Pericardium fibroblast (primary cell): ENCODE data around the gene TM4SF5. TPM values are rescaled to one million over a fixed set of nuclear protein-coding genes. Genes with fewer than 3 reads are reported as not detected.

ENCODE experiments used
- total RNA-seq: library from RNA; depleted of rRNA; stranded (reverse); fragments of >200 nt; gene quantifications from 2 replicates; pipeline ENCODE4 v1.2.3, GENCODE V29; 2015

Gene TM4SF5
- total RNA-seq: not detected in 2 replicates

DNA sequence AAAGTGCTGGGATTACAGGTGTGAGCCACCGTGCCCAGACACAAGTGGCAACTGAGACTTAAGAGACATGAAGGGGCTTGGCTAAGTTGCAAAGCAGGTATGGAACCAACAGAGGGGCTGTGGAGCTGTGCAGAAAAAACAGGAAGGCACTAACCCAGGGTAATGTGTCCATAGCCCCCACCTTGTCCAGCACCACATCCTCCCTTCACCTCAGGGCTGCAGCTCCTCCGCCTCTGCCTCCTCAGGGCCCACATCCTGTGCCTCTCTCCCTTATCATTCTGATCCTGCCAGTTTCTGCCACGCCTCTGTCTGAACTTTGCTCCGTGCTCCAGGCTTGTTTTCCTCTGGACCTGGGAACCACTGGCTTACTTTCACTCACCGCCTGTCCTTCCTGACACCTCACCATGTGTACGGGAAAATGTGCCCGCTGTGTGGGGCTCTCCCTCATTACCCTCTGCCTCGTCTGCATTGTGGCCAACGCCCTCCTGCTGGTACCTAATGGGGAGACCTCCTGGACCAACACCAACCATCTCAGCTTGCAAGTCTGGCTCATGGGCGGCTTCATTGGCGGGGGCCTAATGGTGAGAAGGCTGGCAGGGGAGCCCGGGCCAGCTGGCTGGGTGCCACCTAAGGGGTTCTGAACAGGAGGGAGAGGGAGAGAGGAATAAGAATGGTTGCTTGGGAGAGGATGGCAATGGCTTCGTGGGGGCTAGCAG is at the start of gene TM4SF5:
Gene TM4SF5 (plus strand): TSS at position 368 of the 716 bp plus-strand sequence. CDS start 37 bp downstream, at position 405.

GRCh38 chr17:4739122-4740024 is 32.3 kb upstream of the TM4SF5 start, which contains the start of the genes CXCL16 and ZMYND15:
Gene CXCL16, minus strand, starts transcription at chr17:4739928. Its CDS starts 589 bp downstream, at chr17:4739339.
Gene ZMYND15, plus strand, starts transcription at chr17:4739833. Its CDS starts 716 bp downstream, at chr17:4740549.

GRCh38 chr17:4786106-4786511 is 14.4 kb downstream of the TM4SF5 start, which contains the start of gene VMO1:
Gene VMO1, minus strand, starts transcription at chr17:4786364. Its CDS starts 12 bp downstream, at chr17:4786352.

GRCh38 chr17:4788807-4789700 is 17.4 kb downstream of the TM4SF5 start, which contains the start of gene GLTPD2:
Gene GLTPD2, plus strand, starts transcription at chr17:4788964. Its CDS starts 48 bp downstream, at chr17:4789012.

GRCh38 chr17:4802228-4802627 is 30.5 kb downstream of the TM4SF5 start, which contains the start of gene C17orf114:
Gene C17orf114, minus strand, starts transcription at chr17:4802328.

DNA sequence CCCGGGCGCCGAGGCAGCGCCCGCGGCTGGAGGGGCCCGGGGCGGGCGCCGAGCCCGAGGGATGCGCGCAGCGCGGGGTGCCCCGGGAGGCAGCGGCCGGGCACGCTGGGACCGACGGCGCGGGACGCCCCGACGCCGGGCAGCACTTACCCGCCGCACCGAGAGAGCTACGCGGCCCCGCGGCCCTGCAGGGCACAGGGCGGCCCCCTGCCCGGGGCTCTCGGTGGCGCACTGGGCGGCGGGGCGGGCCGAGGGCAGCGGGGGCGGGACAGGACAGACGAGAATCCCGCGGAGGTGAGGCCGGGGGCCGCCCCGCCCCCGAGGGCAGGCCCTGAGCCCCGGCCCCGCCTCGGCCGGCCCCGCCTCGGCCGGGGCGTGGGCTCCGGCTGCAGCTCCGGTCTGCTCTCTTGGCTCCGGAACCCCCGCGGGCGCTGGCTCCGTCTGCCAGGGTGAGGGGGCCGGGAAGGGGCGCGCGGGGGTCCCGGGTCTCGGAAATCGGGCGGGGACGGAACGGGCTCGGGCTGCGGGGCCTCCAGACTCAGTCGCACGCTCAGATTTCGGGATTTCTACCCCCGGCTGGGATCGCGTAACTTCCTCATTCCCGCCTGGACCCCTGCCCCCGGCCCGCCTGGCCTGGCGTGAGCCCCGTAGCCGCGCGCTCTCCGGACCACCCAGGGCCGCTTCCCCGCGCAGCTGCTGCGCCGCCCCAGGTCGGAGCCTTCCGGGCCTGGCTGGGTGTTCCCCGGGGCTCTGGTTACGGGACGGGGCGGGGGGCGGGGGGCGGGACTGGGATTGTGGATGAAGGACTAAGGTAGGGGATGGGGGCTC is 35.3 kb downstream of the TM4SF5 start, which contains the start of gene PLD2:
Gene PLD2 (plus strand): TSS at position 376 of the 828 bp plus-strand sequence. CDS start 621 bp downstream, outside the sequence.

Other genes with a start within 250 kb of the TM4SF5 start
- 42.4 and 52.6 TPM in 2 replicates for gene MYBBP1A, start 216.5 kb upstream of the TM4SF5 start, total RNA-seq
- gene GGT6, start 211.3 kb upstream of the TM4SF5 start, total RNA-seq: not detected in 2 replicates
- gene SMTNL2, start 187.4 kb upstream of the TM4SF5 start, total RNA-seq: 0.68 and 8.2 TPM in 2 replicates
- 0.51 and 10.5 TPM in 2 replicates for gene ALOX15, start 130.2 kb upstream of the TM4SF5 start, total RNA-seq
- gene PELP1, start 67.7 kb upstream of the TM4SF5 start, total RNA-seq: 17.4 and 45.6 TPM in 2 replicates
- gene ARRB2, start 61.3 kb upstream of the TM4SF5 start, total RNA-seq: 5.5 and 7.2 TPM in 2 replicates
- 15.4 and 27.8 TPM in 2 replicates for gene MED11, start 40.5 kb upstream of the TM4SF5 start, total RNA-seq
- gene ZMYND15, start 32.1 kb upstream of the TM4SF5 start, total RNA-seq: not detected in 2 replicates
- 0.68 and 3.3 TPM in 2 replicates for gene CXCL16, start 32.0 kb upstream of the TM4SF5 start, total RNA-seq
- 0.17 and 0.58 TPM in 2 replicates for gene VMO1, start 14.5 kb downstream of the TM4SF5 start, total RNA-seq
- gene GLTPD2, start 17.1 kb downstream of the TM4SF5 start, total RNA-seq: not detected in 2 replicates
- 114 and 165 TPM in 2 replicates for gene PSMB6, start 24.3 kb downstream of the TM4SF5 start, total RNA-seq
- gene PLD2, start 35.3 kb downstream of the TM4SF5 start, total RNA-seq: 19.1 and 26.8 TPM in 2 replicates
- 20.4 and 29.9 TPM in 2 replicates for gene MINK1, start 61.5 kb downstream of the TM4SF5 start, total RNA-seq
- gene C17orf107, start 127.7 kb downstream of the TM4SF5 start, total RNA-seq: 3.8 and 5.4 TPM in 2 replicates
- 0.51 TPM in 1 of 2 replicates, not detected in the other for gene CHRNE, start 131.2 kb downstream of the TM4SF5 start, total RNA-seq
- gene GP1BA, start 160.4 kb downstream of the TM4SF5 start, total RNA-seq: not detected in 2 replicates
- gene SLC25A11, start 168.2 kb downstream of the TM4SF5 start, total RNA-seq: 31.3 and 50.4 TPM in 2 replicates
- gene RNF167, start 168.4 kb downstream of the TM4SF5 start, total RNA-seq: 55.7 and 65.9 TPM in 2 replicates
- 692 and 1,126 TPM in 2 replicates for gene PFN1, start 176.6 kb downstream of the TM4SF5 start, total RNA-seq
- gene ENO3, start 179.2 kb downstream of the TM4SF5 start, total RNA-seq: 1.6 and 10.7 TPM in 2 replicates
- 55.8 and 67.8 TPM in 2 replicates for gene SPAG7, start 195.9 kb downstream of the TM4SF5 start, total RNA-seq
- 19.3 and 28.2 TPM in 2 replicates for gene CAMTA2, start 215.8 kb downstream of the TM4SF5 start, total RNA-seq
- 0.47 and 1.6 TPM in 2 replicates for gene INCA1, start 225.6 kb downstream of the TM4SF5 start, total RNA-seq
- gene KIF1C, start 226.1 kb downstream of the TM4SF5 start, total RNA-seq: 36.3 and 55.4 TPM in 2 replicates